Mononuclear cell (primary cell): Measurements from ENCODE around the gene OPHN1. TPM values are rescaled to one million over a fixed set of nuclear protein-coding genes. Genes with fewer than 3 reads are reported as not detected.
"Not testable (repeated sequence)": the region's sequence is repeated elsewhere in the genome, so short reads cannot be mapped to it uniquely, and the experiment has no call there.

Source experiments
- H3K27me3 ChIP-seq: 2 replicates; pipeline ENCODE4 v1.6.0; 2011; ENCODE audit warnings: low read length, control low read depth; ENCODE audit not compliant: insufficient read depth
- H3K4me1 ChIP-seq: 2 replicates; pipeline ENCODE4 v1.5.1; 2011; ENCODE audit warnings: mild to moderate bottlenecking, low read length, control low read depth; ENCODE audit not compliant: insufficient read depth
- H3K4me3 ChIP-seq: 2 replicates; pipeline ENCODE4 v1.5.1; 2011; ENCODE audit warnings: mild to moderate bottlenecking, low read length, moderate library complexity
- H3K9me3 ChIP-seq: 2 replicates; pipeline ENCODE4 v1.5.1; 2011; ENCODE audit warnings: low read depth, mild to moderate bottlenecking, control low read depth, low read length
- total RNA-seq: library from RNA; depleted of rRNA; stranded (reverse); fragments of >200 nt; gene quantifications from one replicate; pipeline ENCODE4 v1.2.3, GENCODE V29; 2012

Gene OPHN1
- total RNA-seq, 1 donor = 2.0 TPM

- H3K27me3 ChIP-seq, H3K9me3 ChIP-seq, H3K4me1 ChIP-seq, H3K4me3 ChIP-seq: not testable (repeated sequence)
These were observed 168.5 kb downstream of the OPHN1 start for GRCh38 chrX:68264793-68265192.

DNA sequence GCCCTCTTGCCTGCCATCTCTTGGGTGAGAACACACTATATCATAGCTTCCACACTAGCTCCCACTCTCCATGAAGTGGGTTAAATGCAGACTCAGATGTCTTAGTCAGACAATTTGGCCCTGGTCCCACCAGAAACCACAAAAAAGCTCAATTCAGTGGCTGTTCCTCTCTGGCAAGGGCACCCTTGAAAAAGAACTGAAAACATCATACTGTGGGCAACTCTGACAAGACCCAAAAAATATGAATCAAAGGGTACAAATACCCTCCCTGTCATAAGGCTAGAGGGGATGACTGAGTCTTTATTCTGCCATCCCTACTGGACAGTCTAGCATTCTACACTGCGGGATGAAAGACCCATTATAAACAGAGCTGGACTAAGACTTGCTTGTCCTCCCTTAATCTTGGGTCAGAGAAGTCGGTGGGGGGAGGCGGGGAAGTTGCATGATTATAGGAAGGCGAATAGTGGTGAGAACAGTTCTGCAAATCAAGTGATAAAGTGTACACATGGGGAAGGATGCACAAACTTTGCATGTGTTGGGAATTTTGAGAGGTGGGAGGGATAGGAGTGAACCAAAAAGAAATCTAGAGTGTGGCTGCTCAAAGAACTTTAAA, 172.1 kb downstream of the OPHN1 start:
- Histone ChIP-seq H3K4me3 (no peak overlapping the region), H3K9me3 (no peaks in the 10 kb centered on the region), H3K27me3 (no peaks in the 10 kb centered on the region), H3K4me1 (no peaks in the 10 kb centered on the region)

- Histone ChIP-seq H3K9me3 (no peaks in the 10 kb centered on the region), H3K4me3 (no peak overlapping the region), H3K27me3 (no peaks in the 10 kb centered on the region), H3K4me1 (no peaks in the 10 kb centered on the region)
These were observed 176.3 kb downstream of the OPHN1 start for GRCh38 chrX:68256990-68257389.

DNA sequence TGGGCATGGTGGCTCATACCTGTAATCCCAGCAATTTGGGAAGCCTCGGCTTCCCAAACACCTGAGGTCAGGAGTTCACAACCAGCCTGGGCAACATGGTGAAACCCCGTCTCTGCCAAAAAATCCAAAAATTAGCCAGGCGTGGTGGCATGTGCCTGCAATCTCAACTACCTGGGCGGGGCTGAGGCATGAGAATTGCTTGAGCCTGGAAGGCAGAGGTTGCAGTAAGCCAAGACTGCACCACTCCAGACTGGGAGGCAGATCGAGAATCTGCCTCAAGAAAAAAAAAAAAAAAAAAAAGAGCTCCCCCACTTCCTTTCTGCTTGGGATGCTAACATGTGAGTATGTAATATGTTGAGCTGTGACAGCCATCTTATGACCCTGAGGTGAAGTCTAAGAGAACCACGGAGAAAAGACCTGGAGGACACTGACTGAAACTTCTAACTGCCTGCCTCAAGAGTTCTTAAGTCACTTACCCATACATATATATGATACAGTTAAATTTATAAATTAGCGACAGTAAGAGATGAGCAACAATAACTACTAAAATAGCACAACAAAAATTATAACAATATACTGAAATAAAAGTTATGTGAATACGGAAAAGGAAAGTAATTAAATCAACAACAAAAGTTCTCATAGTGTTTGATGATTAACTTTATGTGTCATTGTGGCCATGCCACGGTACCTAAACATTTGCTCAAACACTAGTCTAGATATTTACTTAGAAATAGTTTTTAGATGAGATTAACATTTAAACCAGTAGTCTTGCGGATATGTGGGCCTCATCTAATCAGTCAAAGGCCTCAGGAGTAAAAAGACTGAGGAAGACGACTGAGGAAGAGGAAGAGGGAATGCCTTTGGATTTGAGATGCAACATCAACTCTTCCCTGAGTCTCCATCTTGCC, 178.3 kb downstream of the OPHN1 start:
- Histone ChIP-seq H3K9me3 (no peaks in the 10 kb centered on the region), H3K27me3 (no peaks in the 10 kb centered on the region), H3K4me3 (no peak overlapping the region), H3K4me1 (no peaks in the 10 kb centered on the region)

GRCh38 chrX:68252664-68253063, 180.6 kb downstream of the OPHN1 start:
- H3K4me3 ChIP-seq = no peak overlapping the region
- no peaks in the 10 kb centered on the region for H3K9me3 ChIP-seq
- H3K4me1 ChIP-seq = no peaks in the 10 kb centered on the region
- no peaks in the 10 kb centered on the region for H3K27me3 ChIP-seq

- H3K27me3 ChIP-seq = no peaks in the 10 kb centered on the region
- H3K9me3 ChIP-seq = no peaks in the 10 kb centered on the region
- H3K4me1 ChIP-seq = no peaks in the 10 kb centered on the region
- H3K4me3 ChIP-seq = no peak overlapping the region
These were observed 183.4 kb downstream of the OPHN1 start for GRCh38 chrX:68249903-68250302.

- H3K9me3 ChIP-seq = no peaks in the 10 kb centered on the region
- no peaks in the 10 kb centered on the region for H3K4me1 ChIP-seq
- no peak overlapping the region for H3K4me3 ChIP-seq
- H3K27me3 ChIP-seq = no peaks in the 10 kb centered on the region
These were observed 183.9 kb downstream of the OPHN1 start for GRCh38 chrX:68249401-68249831.

- no peaks in the 10 kb centered on the region for H3K27me3 ChIP-seq
- no peaks in the 10 kb centered on the region for H3K4me1 ChIP-seq
- H3K9me3 ChIP-seq = no peaks in the 10 kb centered on the region
- no peak overlapping the region for H3K4me3 ChIP-seq
These were observed 194.7 kb downstream of the OPHN1 start for GRCh38 chrX:68238568-68238967.

DNA sequence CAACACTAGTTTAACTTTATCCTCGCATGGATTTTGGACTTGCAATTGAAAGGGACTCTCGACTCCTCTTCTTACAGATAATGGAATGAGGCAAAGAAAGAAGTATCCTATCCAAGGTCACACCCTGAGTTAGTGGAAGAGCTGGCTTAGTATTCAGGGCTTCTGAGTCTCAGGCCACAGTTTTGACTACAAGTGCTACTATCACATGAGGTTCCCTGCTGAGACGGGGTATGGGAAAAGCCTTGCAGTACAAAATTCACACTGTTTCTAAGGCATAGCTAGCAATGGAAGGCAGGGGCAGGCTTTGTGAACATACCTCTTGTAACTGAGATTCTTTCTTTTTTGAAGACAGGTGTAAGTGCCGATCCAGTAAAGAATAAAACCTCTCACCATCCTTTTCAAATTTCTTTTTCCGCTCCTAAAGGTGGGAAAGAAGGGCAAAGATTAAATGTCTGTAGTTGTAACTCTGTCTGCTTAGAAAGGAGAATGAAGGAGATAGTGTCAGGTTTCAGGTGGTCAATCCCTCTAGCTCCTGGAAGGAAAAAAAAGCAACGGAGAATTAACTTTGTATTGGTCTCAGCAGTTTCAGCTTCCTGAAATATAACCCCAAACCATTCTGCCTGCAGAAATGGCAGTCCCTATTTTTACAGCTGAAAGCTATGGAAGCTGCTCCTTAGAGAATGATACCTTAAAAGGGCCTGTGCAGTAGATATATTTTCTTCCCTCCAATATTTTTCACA, 199.0 kb downstream of the OPHN1 start:
- no peaks in the 10 kb centered on the region for H3K27me3 ChIP-seq
- H3K4me3 ChIP-seq = no peak overlapping the region
- no peaks in the 10 kb centered on the region for H3K9me3 ChIP-seq
- no peaks in the 10 kb centered on the region for H3K4me1 ChIP-seq

DNA sequence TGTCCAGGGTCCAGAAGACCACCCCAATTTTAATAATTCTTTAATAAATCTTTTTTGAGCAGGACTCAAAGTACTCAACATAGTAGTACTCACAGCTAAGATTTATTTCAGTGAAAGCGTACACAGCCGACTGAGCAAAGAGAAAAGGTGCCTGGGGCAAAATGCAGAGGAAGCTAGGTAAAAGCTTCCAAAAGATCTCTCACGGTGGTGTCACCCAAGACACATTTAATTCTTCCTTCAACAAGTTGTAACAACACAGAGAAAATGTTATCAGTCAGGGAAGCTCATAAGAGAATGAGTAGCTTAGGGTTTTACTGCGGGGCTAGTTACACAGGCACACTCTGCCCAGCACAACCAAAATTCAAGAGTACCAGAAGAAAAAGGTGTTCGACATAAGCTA, 201.1 kb downstream of the OPHN1 start:
- Histone ChIP-seq H3K9me3 (no peaks in the 10 kb centered on the region), H3K27me3 (no peaks in the 10 kb centered on the region), H3K4me3 (no peak overlapping the region), H3K4me1 (no peaks in the 10 kb centered on the region)

DNA sequence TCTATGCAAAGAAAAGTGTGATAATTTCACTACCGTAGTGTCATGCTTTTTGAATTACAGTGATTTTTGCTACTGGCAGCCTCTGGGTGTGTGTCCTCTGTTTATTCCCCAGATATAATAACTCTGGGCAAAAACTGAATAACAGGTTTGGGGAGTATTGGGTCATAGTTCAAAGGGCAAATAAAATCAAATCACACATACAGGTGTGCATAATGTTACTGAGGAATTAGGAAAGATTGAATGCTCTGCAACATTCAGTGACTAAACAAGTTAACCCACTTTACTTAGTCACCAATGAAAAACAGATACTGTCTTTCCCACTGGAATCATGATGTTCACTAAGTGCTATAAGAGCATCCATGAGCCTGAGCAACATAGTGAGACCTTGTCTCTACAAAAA, 224.3 kb downstream of the OPHN1 start:
- no peaks in the 10 kb centered on the region for H3K27me3 ChIP-seq
- H3K4me1 ChIP-seq = peaks cover 9% of the 10 kb centered on the region
- no peak overlapping the region for H3K4me3 ChIP-seq
- no peaks in the 10 kb centered on the region for H3K9me3 ChIP-seq

- H3K9me3 ChIP-seq = no peaks in the 10 kb centered on the region
- H3K4me1 ChIP-seq = peaks cover 9% of the 10 kb centered on the region
- no peaks in the 10 kb centered on the region for H3K27me3 ChIP-seq
- H3K4me3 ChIP-seq = no peak overlapping the region
These were observed 228.7 kb downstream of the OPHN1 start for GRCh38 chrX:68204521-68205038.

DNA sequence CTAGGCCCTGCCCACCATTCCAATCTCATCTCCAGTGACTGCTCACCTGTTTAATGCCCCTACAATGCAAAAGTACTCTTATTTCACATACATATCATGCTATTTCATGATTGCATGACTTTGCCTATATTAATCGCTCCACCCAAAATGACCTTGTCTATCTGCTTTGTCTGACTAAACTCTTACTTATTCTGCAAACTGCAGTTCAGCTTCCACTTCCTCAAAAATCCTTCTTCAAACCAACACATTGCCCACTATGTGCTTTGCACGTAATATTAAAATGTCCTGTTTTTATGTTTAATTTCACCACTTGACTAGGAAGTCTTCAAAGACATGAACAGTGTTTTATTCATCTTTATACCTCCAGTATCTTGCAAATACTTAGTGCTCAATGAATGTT, 229.6 kb downstream of the OPHN1 start:
- Histone ChIP-seq H3K4me3 (no peak overlapping the region), H3K27me3 (no peaks in the 10 kb centered on the region), H3K9me3 (no peaks in the 10 kb centered on the region), H3K4me1 (peaks cover 9% of the 10 kb centered on the region)

GRCh38 chrX:68203211-68203610, 230.1 kb downstream of the OPHN1 start:
- Histone ChIP-seq H3K27me3 (no peaks in the 10 kb centered on the region), H3K9me3 (no peaks in the 10 kb centered on the region), H3K4me1 (peaks cover 9% of the 10 kb centered on the region), H3K4me3 (no peak overlapping the region)
